Activated naive CD8-positive, alpha-beta T cell treated with anti-CD3 and anti-CD28 coated beads for 36 hours (primary cell): Measurements from ENCODE around the gene MTFP1. TPM values are rescaled to one million over a fixed set of nuclear protein-coding genes. Genes with fewer than 3 reads are reported as not detected.

Experiments
- DNase-seq: peaks from one replicate; pipeline ENCODE4 v3.0.0; 2021
- H3K27ac Mint-ChIP-seq: one replicate; pipeline ENCODE4 v1.8.0; 2022; ENCODE audit warnings: mild to moderate bottlenecking, moderate library complexity, mixed read lengths
- H3K27me3 Mint-ChIP-seq: one replicate; pipeline ENCODE4 v1.8.0; 2022; ENCODE audit warnings: mild to moderate bottlenecking, mixed read lengths
- H3K36me3 Mint-ChIP-seq: one replicate; pipeline ENCODE4 v1.8.0; 2021; ENCODE audit warnings: mild to moderate bottlenecking, mixed read lengths
- H3K4me1 Mint-ChIP-seq: one replicate; pipeline ENCODE4 v1.8.0; 2021; ENCODE audit warnings: mixed read lengths
- H3K4me3 Mint-ChIP-seq: one replicate; pipeline ENCODE4 v1.8.0; 2022; ENCODE audit warnings: mild to moderate bottlenecking, moderate library complexity, mixed read lengths
- H3K9me3 Mint-ChIP-seq: one replicate; pipeline ENCODE4 v1.8.0; 2022; ENCODE audit warnings: mixed read lengths
- total RNA-seq, 2 experiments: library from RNA; stranded (reverse); gene quantifications; one replicate each; pipeline ENCODE4 v1.2.3, GENCODE V29; 2021

Gene MTFP1
- total RNA-seq = 100 to 1,000 TPM; 109 to 114 TPM

DNA sequence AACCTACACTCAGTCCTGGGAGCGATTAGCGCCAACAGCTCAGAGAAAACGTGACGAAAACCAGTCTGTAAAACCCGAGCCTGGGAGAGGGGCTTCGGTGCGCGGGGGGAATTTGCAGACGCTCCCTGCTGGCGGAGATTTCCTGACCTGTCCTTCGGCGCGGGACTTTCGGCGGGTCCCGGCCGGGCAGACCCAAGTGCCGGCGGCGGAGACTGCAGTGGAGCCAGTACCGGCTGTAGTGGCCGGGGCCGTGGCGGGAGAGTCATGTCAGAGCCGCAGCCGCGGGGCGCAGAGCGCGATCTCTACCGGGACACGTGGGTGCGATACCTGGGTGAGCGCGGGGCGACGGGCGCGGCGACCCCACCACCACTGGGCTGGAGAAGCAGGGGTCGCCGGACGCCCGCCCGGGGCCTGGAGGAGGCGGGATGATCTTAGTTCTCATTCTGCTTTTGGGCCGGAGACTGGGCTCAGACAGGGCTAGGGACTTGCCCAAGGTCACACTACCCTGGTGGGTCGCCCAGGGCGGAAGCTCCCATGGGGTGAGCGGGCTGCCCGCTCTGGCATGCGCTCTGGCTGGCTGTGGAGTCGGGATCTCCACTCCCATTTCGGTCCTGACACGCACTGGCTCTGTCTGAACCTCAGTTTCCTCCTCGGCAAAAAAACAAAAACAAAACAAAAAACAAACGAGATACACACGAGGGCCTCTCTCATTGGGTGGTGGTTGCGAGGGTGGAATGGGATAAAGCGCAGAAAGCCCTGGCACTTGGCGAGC lies at the start of gene MTFP1:
MTFP1 (plus strand) TSS at position 153 of the 772 bp plus-strand sequence; CDS start at position 265, 112 bp downstream.
- Mint-ChIP-seq H3K9me3 (no peaks in the 10 kb centered on the region), H3K4me3 (peak within 1 kb of the TSS; percentile 91), H3K27me3 (no peaks in the 10 kb centered on the region), H3K4me1 (peaks cover 42% of the 10 kb centered on the region), H3K27ac (peak within 1 kb of the TSS; percentile 97), H3K36me3 (peaks cover 39% of the 10 kb centered on the region)
- DNase-seq = peak; percentile 55

GRCh38 chr22:30380011-30380410 lies 45.6 kb upstream of the MTFP1 start:
- Mint-ChIP-seq H3K4me3 (no peak overlapping the region), H3K9me3 (no peaks in the 10 kb centered on the region), H3K4me1 (peaks cover 3% of the 10 kb centered on the region), H3K27ac (no peak overlapping the region), H3K27me3 (no peaks in the 10 kb centered on the region), H3K36me3 (no peaks in the 10 kb centered on the region)
- no peak for DNase-seq

DNA sequence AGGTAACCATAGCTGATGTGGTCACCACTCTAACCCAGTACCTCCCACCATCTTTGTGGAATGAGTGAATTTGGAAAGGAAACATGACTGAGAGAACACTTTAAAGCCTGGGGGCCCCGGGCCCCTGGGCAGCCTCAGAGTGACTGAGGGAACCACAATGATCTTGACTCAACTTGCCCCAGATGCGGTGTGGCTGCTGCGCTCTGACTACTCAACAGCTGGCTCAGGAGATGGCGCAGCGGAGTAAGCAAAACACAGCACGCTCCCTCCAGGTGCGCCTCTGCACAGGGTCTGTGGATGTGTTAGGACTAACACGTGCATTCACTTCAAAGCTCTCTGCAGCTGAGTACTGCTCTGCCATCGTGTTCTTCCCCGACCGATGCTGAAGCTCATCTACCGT lies 44.3 kb upstream of the MTFP1 start:
- Mint-ChIP-seq H3K9me3 (no peaks in the 10 kb centered on the region), H3K36me3 (no peaks in the 10 kb centered on the region), H3K4me1 (peaks cover 3% of the 10 kb centered on the region), H3K4me3 (no peak overlapping the region), H3K27ac (no peak overlapping the region), H3K27me3 (no peaks in the 10 kb centered on the region)
- no peak for DNase-seq

DNA sequence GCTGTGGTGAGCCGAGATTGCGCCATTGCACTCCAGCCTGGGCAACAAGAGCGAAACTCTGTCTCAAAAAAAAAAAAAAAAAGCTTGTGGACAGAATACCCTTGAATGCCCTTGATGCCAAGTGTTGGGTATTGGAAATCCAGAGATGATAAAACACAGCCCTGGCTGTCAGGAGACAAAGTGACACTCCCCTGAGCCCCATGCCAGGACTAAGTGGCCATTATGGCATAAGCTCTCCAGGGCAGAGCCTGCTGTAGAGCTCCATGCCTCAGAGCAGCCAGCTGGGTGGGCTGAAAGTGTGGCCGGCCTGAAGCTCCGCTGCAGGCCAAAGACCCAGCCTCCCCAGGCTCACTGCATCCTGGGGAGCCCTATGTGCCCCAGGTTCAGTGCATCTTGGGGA lies 43.2 kb upstream of the MTFP1 start:
- no peak for DNase-seq
- H3K4me3 Mint-ChIP-seq = no peak overlapping the region
- no peaks in the 10 kb centered on the region for H3K9me3 Mint-ChIP-seq
- no peak overlapping the region for H3K27ac Mint-ChIP-seq
- H3K36me3 Mint-ChIP-seq = no peaks in the 10 kb centered on the region
- H3K27me3 Mint-ChIP-seq = no peaks in the 10 kb centered on the region
- peaks cover 3% of the 10 kb centered on the region for H3K4me1 Mint-ChIP-seq

GRCh38 chr22:30383061-30383460 lies 42.5 kb upstream of the MTFP1 start:
- Mint-ChIP-seq H3K27me3 (no peaks in the 10 kb centered on the region), H3K27ac (no peak overlapping the region), H3K4me1 (peaks cover 6% of the 10 kb centered on the region), H3K9me3 (no peaks in the 10 kb centered on the region), H3K4me3 (no peak overlapping the region), H3K36me3 (no peaks in the 10 kb centered on the region)
- no peak for DNase-seq

GRCh38 chr22:30385942-30386341 lies 39.6 kb upstream of the MTFP1 start:
- Mint-ChIP-seq H3K4me3 (peak overlapping the region; percentile 2), H3K4me1 (peaks cover 6% of the 10 kb centered on the region), H3K36me3 (no peaks in the 10 kb centered on the region), H3K9me3 (no peaks in the 10 kb centered on the region), H3K27ac (no peak overlapping the region), H3K27me3 (no peaks in the 10 kb centered on the region)
- no peak for DNase-seq

- Mint-ChIP-seq H3K27me3 (no peaks in the 10 kb centered on the region), H3K36me3 (no peaks in the 10 kb centered on the region), H3K4me1 (peaks cover 9% of the 10 kb centered on the region), H3K4me3 (peak overlapping the region; percentile 81), H3K27ac (no peak overlapping the region), H3K9me3 (no peaks in the 10 kb centered on the region)
- no peak for DNase-seq
Measured at GRCh38 chr22:30386608-30386959, 39.0 kb upstream of the MTFP1 start.

DNA sequence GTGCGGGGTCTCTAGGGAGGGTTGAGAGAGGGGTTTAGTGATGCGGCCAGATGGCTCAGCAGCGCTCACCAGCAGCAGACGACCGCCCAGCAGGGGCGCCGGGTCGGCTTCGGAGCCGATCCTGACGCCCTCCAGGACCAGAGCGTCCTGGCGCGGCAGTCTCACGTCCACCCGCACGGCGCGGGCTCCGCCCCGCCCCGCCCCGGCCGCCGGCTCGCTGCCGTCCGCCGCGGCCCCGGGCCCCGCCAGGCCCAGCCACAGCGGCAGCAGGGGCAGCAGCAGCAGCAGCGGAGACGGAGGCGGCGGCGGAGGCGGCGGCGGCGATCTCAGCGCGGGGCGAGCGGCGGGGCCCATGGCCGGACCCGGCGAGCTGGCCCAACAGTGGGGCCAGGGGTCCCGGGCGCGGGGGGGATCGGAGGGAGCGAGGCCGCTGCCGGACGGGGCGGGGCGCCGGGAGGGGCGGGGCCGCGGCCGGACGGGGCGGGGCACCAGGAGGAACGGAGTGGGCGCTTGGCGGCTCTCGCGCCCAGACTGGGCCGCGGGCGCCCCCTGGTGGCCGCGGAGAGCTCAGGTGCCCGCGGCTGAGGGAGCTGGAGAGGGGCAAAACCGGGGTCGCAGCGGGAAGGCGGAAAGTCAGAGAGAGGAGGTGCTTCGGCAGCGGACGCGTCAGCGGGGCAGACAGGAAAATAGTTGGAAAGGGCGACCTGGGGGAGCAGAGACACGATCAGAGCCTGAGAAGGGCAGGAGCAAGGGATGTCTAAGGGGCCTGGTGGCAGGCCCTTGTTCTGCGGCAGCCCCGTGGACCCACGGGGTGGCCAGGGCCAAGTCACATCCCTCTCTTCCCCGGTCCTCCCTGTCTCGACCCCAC lies 38.4 kb upstream of the MTFP1 start, which contains the start of gene RNF215:
RNF215 (minus strand) TSS at position 452 of the 868 bp plus-strand sequence; CDS start at position 354, 98 bp downstream.
- DNase-seq = peak; percentile 87
- Mint-ChIP-seq H3K4me1 (peaks cover 15% of the 10 kb centered on the region), H3K9me3 (no peaks in the 10 kb centered on the region), H3K27me3 (no peaks in the 10 kb centered on the region), H3K36me3 (no peaks in the 10 kb centered on the region), H3K27ac (peak within 1 kb of the TSS; percentile 49), H3K4me3 (peak within 1 kb of the TSS; percentile 81)

DNA sequence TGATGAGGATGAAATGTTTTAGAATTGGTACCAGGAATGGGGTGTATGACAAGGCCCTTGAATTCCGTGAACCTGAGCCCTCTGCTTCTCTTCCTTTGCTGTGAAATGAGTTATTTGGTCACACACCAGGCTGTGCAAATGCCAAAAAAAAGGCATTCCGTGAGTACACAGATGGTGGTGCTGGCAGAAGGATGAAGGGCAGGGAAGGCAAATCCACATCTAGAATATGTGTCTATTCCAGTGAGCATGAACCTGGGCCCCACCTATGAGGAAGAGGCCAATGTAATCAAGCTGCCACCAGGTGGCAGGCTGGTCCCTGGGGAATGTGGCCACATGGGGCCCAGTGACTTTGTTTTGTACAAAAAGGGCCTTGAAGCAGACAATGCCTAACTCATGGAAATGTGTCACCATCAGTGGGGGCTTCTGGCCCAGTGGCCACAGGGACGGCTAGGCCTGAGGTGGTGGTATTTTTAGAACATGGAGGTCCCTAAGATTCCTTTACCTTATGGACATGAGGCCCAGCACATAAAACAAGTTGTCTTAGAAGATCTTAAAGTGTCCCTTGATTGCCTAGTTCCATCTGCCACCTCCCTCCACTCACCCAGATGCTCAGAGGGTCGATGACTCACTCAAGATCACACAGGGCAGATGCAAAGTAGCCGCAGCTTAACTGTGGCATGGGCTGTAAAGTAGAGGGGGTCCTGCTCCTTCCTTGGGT lies 34.4 kb upstream of the MTFP1 start:
- no peaks in the 10 kb centered on the region for H3K9me3 Mint-ChIP-seq
- H3K36me3 Mint-ChIP-seq = no peaks in the 10 kb centered on the region
- H3K4me3 Mint-ChIP-seq = peak overlapping the region; percentile 19
- peak overlapping the region; percentile 90 for H3K27ac Mint-ChIP-seq
- H3K4me1 Mint-ChIP-seq = peaks cover 33% of the 10 kb centered on the region
- peak; percentile 80 for DNase-seq
- no peaks in the 10 kb centered on the region for H3K27me3 Mint-ChIP-seq

DNA sequence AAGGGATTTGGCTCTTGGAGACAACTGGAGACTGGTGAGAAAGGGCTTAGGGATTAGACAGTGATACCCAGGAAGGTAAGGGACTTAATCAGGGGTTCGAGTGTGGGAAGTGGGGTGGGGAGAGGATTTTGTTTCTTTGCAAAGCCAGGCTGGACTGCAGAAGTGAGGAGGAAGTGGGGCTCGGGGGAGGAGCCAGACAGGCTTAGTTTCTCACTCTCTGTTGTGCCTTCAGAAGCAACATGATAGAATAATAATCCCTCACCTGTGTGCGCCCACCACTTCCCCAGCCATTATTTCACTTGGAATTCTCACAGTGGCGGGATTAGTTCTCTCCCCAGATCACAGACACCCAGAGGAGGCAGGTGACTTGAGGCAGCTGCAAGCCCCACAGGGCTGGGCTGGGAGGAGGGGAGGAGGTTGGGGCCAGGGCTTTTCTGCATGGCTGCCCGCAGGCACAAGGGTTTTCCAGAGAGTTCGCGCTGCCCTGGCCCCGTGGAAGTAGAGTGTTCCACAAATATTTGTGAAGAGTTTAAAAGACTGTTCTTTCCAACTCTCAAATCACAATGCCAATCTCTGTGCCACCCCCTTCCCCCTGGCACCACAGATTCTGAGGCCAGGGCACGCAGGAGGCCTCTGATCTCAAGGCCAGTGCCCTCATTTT lies 32.8 kb upstream of the MTFP1 start:
- DNase-seq = no peak
- peak overlapping the region; percentile 54 for H3K27ac Mint-ChIP-seq
- no peaks in the 10 kb centered on the region for H3K9me3 Mint-ChIP-seq
- H3K27me3 Mint-ChIP-seq = no peaks in the 10 kb centered on the region
- H3K36me3 Mint-ChIP-seq = no peaks in the 10 kb centered on the region
- H3K4me3 Mint-ChIP-seq = no peak overlapping the region
- H3K4me1 Mint-ChIP-seq = peaks cover 38% of the 10 kb centered on the region

- Mint-ChIP-seq H3K27me3 (no peaks in the 10 kb centered on the region), H3K36me3 (no peaks in the 10 kb centered on the region), H3K4me1 (peaks cover 44% of the 10 kb centered on the region), H3K4me3 (no peak overlapping the region), H3K27ac (peak overlapping the region; percentile 23), H3K9me3 (no peaks in the 10 kb centered on the region)
- no peak for DNase-seq
Measured at GRCh38 chr22:30393322-30393680, 32.3 kb upstream of the MTFP1 start.

GRCh38 chr22:30393885-30394284 lies 31.7 kb upstream of the MTFP1 start:
- Mint-ChIP-seq H3K27ac (no peak overlapping the region), H3K9me3 (no peaks in the 10 kb centered on the region), H3K36me3 (no peaks in the 10 kb centered on the region), H3K27me3 (no peaks in the 10 kb centered on the region), H3K4me3 (no peak overlapping the region), H3K4me1 (peaks cover 49% of the 10 kb centered on the region)
- no peak for DNase-seq

DNA sequence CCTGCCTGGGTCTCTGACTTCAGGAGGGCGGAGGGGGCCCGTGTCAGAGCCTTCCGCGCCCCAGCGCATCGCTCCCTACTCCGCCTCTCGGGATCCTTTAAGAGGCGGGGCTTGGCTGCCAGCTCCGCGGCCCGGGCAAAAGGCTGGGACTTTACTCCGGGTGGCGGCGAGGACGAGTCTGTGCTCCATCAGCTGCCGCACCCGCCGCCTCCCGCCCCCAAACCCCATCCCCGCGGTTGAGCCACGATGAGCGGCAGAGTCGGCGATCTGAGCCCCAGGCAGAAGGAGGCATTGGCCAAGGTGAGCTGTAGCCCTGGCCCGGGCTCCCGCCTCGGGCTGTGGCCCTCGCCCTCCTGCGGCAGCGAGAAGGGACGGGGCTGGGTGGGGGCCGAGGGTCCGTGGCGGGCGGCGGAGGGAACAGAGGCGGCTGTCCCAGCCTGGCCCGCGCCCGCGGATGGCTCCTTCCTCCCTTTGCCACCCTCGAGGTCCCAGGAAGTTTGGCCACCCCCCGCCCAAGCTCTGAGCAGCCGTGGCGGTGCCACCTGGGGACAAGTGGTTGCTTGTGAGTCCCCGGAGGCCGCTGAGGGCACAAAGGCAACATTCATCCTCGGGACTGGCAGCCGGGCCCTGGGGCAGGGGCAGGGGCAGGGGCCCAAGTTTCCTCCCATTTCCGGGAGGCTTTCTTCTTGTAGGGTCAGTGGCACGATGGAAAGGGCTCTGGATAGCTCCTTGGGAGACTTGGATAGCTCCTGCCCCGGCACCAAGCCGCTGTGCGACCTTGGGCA lies 28.5 kb upstream of the MTFP1 start, which contains the start of gene SEC14L2:
SEC14L2 (plus strand) TSS at position 148 of the 785 bp plus-strand sequence; CDS start at position 247, 99 bp downstream.
- Mint-ChIP-seq H3K4me3 (peak within 1 kb of the TSS; percentile 86), H3K9me3 (no peaks in the 10 kb centered on the region), H3K4me1 (peaks cover 48% of the 10 kb centered on the region), H3K27ac (peak within 1 kb of the TSS; percentile 54), H3K36me3 (peaks cover 3% of the 10 kb centered on the region), H3K27me3 (no peaks in the 10 kb centered on the region)
- DNase-seq = peak; percentile 69
